ENCODE results near the gene APOL2.

GRCh38 chr22:36183446-36183845, 55.9 kb downstream of the APOL2 start:
- TF ChIP-seq EZH2 (optimal IDR thresholded peaks at IDR 0.05; ENCODE audit: low read depth, low read length): no peak
- TF ChIP-seq, protein P1, sequence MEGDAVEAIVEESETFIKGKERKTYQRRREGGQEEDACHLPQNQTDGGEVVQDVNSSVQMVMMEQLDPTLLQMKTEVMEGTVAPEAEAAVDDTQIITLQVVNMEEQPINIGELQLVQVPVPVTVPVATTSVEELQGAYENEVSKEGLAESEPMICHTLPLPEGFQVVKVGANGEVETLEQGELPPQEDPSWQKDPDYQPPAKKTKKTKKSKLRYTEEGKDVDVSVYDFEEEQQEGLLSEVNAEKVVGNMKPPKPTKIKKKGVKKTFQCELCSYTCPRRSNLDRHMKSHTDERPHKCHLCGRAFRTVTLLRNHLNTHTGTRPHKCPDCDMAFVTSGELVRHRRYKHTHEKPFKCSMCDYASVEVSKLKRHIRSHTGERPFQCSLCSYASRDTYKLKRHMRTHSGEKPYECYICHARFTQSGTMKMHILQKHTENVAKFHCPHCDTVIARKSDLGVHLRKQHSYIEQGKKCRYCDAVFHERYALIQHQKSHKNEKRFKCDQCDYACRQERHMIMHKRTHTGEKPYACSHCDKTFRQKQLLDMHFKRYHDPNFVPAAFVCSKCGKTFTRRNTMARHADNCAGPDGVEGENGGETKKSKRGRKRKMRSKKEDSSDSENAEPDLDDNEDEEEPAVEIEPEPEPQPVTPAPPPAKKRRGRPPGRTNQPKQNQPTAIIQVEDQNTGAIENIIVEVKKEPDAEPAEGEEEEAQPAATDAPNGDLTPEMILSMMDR (IDR thresholded peaks at IDR 0.05; ENCODE audit: low read length): no peak
- no peak for TF ChIP-seq EZH2phosphoT487 (IDR thresholded peaks at IDR 0.05; ENCODE audit: low read length)
